Measurements from ENCODE around the gene CFAP97D1.

The CFAP97D1 gene

GRCh38 chr17:43780135-43780534 is at the start of gene CFAP97D1:
CFAP97D1 (plus strand) TSS chr17:43780435; CDS start chr17:43780463, 28 bp downstream.
- DNase-seq (ENCODE audit: low read depth in 1 of 2, low spot score in 1 of 2) = no peak

- DNase-seq (ENCODE audit: low read depth in 1 of 2, low spot score in 1 of 2) = no peak
Measured at GRCh38 chr17:43732958-43733357, 47.3 kb upstream of the CFAP97D1 start.

GRCh38 chr17:43733956-43734355 is 46.3 kb upstream of the CFAP97D1 start:
- no peak for DNase-seq (ENCODE audit: low read depth in 1 of 2, low spot score in 1 of 2)

- DNase-seq (ENCODE audit: low read depth in 1 of 2, low spot score in 1 of 2) = no peak
Measured at GRCh38 chr17:43734376-43734775, 45.9 kb upstream of the CFAP97D1 start.

GRCh38 chr17:43736389-43736788 is 43.8 kb upstream of the CFAP97D1 start:
- DNase-seq (ENCODE audit: low read depth in 1 of 2, low spot score in 1 of 2) = no peak

- no peak for DNase-seq (ENCODE audit: low read depth in 1 of 2, low spot score in 1 of 2)
Measured at GRCh38 chr17:43737722-43738121, 42.5 kb upstream of the CFAP97D1 start.

- DNase-seq (ENCODE audit: low read depth in 1 of 2, low spot score in 1 of 2) = no peak
Measured at GRCh38 chr17:43740541-43740940, 39.7 kb upstream of the CFAP97D1 start.

- no peak for DNase-seq (ENCODE audit: low read depth in 1 of 2, low spot score in 1 of 2)
Measured at GRCh38 chr17:43741636-43742035, 38.6 kb upstream of the CFAP97D1 start.

- no peak for DNase-seq (ENCODE audit: low read depth in 1 of 2, low spot score in 1 of 2)
Measured at GRCh38 chr17:43745541-43745940, 34.7 kb upstream of the CFAP97D1 start.

GRCh38 chr17:43750153-43750552 is 30.1 kb upstream of the CFAP97D1 start:
- DNase-seq (ENCODE audit: low read depth in 1 of 2, low spot score in 1 of 2) = no peak

- no peak for DNase-seq (ENCODE audit: low read depth in 1 of 2, low spot score in 1 of 2)
Measured at GRCh38 chr17:43753493-43754129, 26.6 kb upstream of the CFAP97D1 start.

GRCh38 chr17:43754947-43755346 is 25.3 kb upstream of the CFAP97D1 start:
- no peak for DNase-seq (ENCODE audit: low read depth in 1 of 2, low spot score in 1 of 2)

- no peak for DNase-seq (ENCODE audit: low read depth in 1 of 2, low spot score in 1 of 2)
Measured at GRCh38 chr17:43755389-43755875, 24.8 kb upstream of the CFAP97D1 start.

GRCh38 chr17:43756201-43756600 is 24.0 kb upstream of the CFAP97D1 start:
- no peak for DNase-seq (ENCODE audit: low read depth in 1 of 2, low spot score in 1 of 2)

- DNase-seq (ENCODE audit: low read depth in 1 of 2, low spot score in 1 of 2) = no peak
Measured at GRCh38 chr17:43757171-43757660, 23.0 kb upstream of the CFAP97D1 start.

- DNase-seq (ENCODE audit: low read depth in 1 of 2, low spot score in 1 of 2) = no peak
Measured at GRCh38 chr17:43758086-43758485, 22.1 kb upstream of the CFAP97D1 start.

GRCh38 chr17:43758497-43759174 is 21.6 kb upstream of the CFAP97D1 start, which contains the start of gene SOST:
SOST (minus strand) TSS chr17:43758791; CDS start chr17:43758741, 50 bp downstream.
- no peak for DNase-seq (ENCODE audit: low read depth in 1 of 2, low spot score in 1 of 2)

- no peak for DNase-seq (ENCODE audit: low read depth in 1 of 2, low spot score in 1 of 2)
Measured at GRCh38 chr17:43759836-43760235, 20.4 kb upstream of the CFAP97D1 start.

GRCh38 chr17:43760254-43760852 is 19.9 kb upstream of the CFAP97D1 start:
- DNase-seq (ENCODE audit: low read depth in 1 of 2, low spot score in 1 of 2) = peak; percentile 81 to 88

GRCh38 chr17:43766413-43767052 is 13.7 kb upstream of the CFAP97D1 start:
- peak in 1 of 2 donors; percentile 26 for DNase-seq (ENCODE audit: low read depth in 1 of 2, low spot score in 1 of 2)

- DNase-seq (ENCODE audit: low read depth in 1 of 2, low spot score in 1 of 2) = no peak
Measured at GRCh38 chr17:43767053-43767712, 13.1 kb upstream of the CFAP97D1 start.
